NCI-H2196 treated with DMSO at 0.1 percent for 48 hours (cell line): ENCODE results near the gene OTUB2.

ENCODE experiments used
- DNase-seq: peaks from one replicate; lab custom pipeline; 2025; ENCODE audit not compliant: unreplicated experiment; lab: John Stamatoyannopoulos, UW

Gene OTUB2

GRCh38 chr14:94026173-94026888 is at the start of gene OTUB2:
TSS of gene OTUB2 (plus strand) at chr14:94026340. CDS start at chr14:94026538, 198 bp downstream.
- DNase-seq, result peak; percentile 71

- DNase-seq, result no peak
Observed at GRCh38 chr14:93976477-93977057, 49.6 kb upstream of the OTUB2 start, which contains the start of gene ASB2. TSS of gene ASB2 (minus strand) at chr14:93976570. CDS start at chr14:93964539, 12,031 bp downstream.

- DNase-seq, result no peak
Observed at GRCh38 chr14:93977171-93977570, 49.0 kb upstream of the OTUB2 start.

- no peak for DNase-seq
Observed at GRCh38 chr14:93977790-93978581, 48.2 kb upstream of the OTUB2 start.

- DNase-seq, result no peak
Observed at GRCh38 chr14:93978735-93979134, 47.4 kb upstream of the OTUB2 start.

GRCh38 chr14:93980456-93981201 is 45.5 kb upstream of the OTUB2 start:
- DNase-seq, result no peak

- DNase-seq, result no peak
Observed at GRCh38 chr14:93981316-93982229, 44.6 kb upstream of the OTUB2 start.

- no peak for DNase-seq
Observed at GRCh38 chr14:93982230-93983007, 43.7 kb upstream of the OTUB2 start.

GRCh38 chr14:93984070-93984469 is 42.1 kb upstream of the OTUB2 start:
- no peak for DNase-seq

- no peak for DNase-seq
Observed at GRCh38 chr14:93984987-93985410, 41.1 kb upstream of the OTUB2 start.

- no peak for DNase-seq
Observed at GRCh38 chr14:93986955-93987354, 39.2 kb upstream of the OTUB2 start.

- no peak for DNase-seq
Observed at GRCh38 chr14:93987376-93987775, 38.8 kb upstream of the OTUB2 start.

- DNase-seq, result no peak
Observed at GRCh38 chr14:93987815-93988476, 38.2 kb upstream of the OTUB2 start.

GRCh38 chr14:93989939-93990338 is 36.2 kb upstream of the OTUB2 start:
- no peak for DNase-seq

- no peak for DNase-seq
Observed at GRCh38 chr14:93991212-93991611, 34.9 kb upstream of the OTUB2 start.

- no peak for DNase-seq
Observed at GRCh38 chr14:93991649-93992048, 34.5 kb upstream of the OTUB2 start.

GRCh38 chr14:93993382-93993781 is 32.8 kb upstream of the OTUB2 start:
- DNase-seq, result no peak

GRCh38 chr14:93994919-93995682 is 31.0 kb upstream of the OTUB2 start:
- no peak for DNase-seq
